ENCODE results near the gene PEX1. TPM values are rescaled to one million over a fixed set of nuclear protein-coding genes. Genes with fewer than 3 reads are reported as not detected.
A peak's percentile ranks its signal among the peaks of the same experiment; 100 is the strongest.

PEX1 gene
- total and polyA plus RNA-seq, 9 of the 15 experiments (the other 6 are each of a cell fraction or from before 2014, with no cell fraction given): 9.4 to 32.2 (median 19.9) TPM

- TF ChIP-seq IRF9 (tag; IDR thresholded peaks at IDR 0.05) (no peak), JUND (IDR thresholded peaks at IDR 0.05; ENCODE audit: borderline replicate concordance, low read depth, low read length) (peak; percentile 59; the same call in 1 of the 2 replicates), JUND (tag; IDR thresholded peaks at IDR 0.05; ENCODE audit: borderline replicate concordance, low read depth, low read length) (no peak; the same call in 2 of the 3 replicates), SMARCC2 (IDR thresholded peaks at IDR 0.05; ENCODE audit: low read depth) (no peak), FOXP1 (CRISPR knock-in tag; IDR thresholded peaks at IDR 0.05) (0 out of 2 replicates have a peak, but pooled peaks have one; percentile 58), CHD4 (IDR thresholded peaks at IDR 0.05; ENCODE audit: insufficient read depth, insufficient replicate concordance, low read depth, low read length, poor library complexity, severe bottlenecking) (peak; percentile 30), BRF1 (IDR thresholded peaks at IDR 0.05; ENCODE audit: borderline replicate concordance, extremely low read depth, insufficient read length) (no peak), ARID2 (IDR thresholded peaks at IDR 0.05) (no peak), GABPB1 (CRISPR knock-in tag; IDR thresholded peaks at IDR 0.05) (peak; percentile 96), ZC3H4 (CRISPR knock-in tag; IDR thresholded peaks at IDR 0.05; ENCODE audit: borderline replicate concordance) (no peak; the same call in 1 of the 2 replicates), ZNF280A (IDR thresholded peaks at IDR 0.05; ENCODE audit: low read depth, partially characterized antibody) (no peak), PCBP1 (IDR thresholded peaks at IDR 0.05; ENCODE audit: low read depth, low read length, poor library complexity, severe bottlenecking) (peak; percentile 40), ZNF57 (CRISPR knock-in tag; IDR thresholded peaks at IDR 0.05) (no peak), ZFX (CRISPR knock-in tag; IDR thresholded peaks at IDR 0.05) (peak; percentile 96), CBX1 (IDR thresholded peaks at IDR 0.05; ENCODE audit: low read depth) (0 out of 2 replicates have a peak, but pooled peaks have one; percentile 58), ZKSCAN8 (CRISPR knock-in tag; IDR thresholded peaks at IDR 0.05) (no peak), IFI16 (CRISPR knock-in tag; IDR thresholded peaks at IDR 0.05) (no peak), PRPF4 (IDR thresholded peaks at IDR 0.05; ENCODE audit: insufficient read depth, low read depth, low read length, poor library complexity, severe bottlenecking) (peak; percentile 53), MAFF (IDR thresholded peaks at IDR 0.05; ENCODE audit: low read length) (no peak), ARNT (IDR thresholded peaks at IDR 0.05) (no peak), PRMT5 (CRISPR knock-in tag; IDR thresholded peaks at IDR 0.05) (no peak), ZNF23 (CRISPR knock-in tag; IDR thresholded peaks at IDR 0.05) (no peak)
- TF ChIP-seq, protein P1, sequence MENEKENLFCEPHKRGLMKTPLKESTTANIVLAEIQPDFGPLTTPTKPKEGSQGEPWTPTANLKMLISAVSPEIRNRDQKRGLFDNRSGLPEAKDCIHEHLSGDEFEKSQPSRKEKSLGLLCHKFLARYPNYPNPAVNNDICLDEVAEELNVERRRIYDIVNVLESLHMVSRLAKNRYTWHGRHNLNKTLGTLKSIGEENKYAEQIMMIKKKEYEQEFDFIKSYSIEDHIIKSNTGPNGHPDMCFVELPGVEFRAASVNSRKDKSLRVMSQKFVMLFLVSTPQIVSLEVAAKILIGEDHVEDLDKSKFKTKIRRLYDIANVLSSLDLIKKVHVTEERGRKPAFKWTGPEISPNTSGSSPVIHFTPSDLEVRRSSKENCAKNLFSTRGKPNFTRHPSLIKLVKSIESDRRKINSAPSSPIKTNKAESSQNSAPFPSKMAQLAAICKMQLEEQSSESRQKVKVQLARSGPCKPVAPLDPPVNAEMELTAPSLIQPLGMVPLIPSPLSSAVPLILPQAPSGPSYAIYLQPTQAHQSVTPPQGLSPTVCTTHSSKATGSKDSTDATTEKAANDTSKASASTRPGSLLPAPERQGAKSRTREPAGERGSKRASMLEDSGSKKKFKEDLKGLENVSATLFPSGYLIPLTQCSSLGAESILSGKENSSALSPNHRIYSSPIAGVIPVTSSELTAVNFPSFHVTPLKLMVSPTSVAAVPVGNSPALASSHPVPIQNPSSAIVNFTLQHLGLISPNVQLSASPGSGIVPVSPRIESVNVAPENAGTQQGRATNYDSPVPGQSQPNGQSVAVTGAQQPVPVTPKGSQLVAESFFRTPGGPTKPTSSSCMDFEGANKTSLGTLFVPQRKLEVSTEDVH (IDR thresholded peaks at IDR 0.05; ENCODE audit: low read depth, partially characterized antibody): peak; percentile 90
These were observed 80.7 kb downstream of the PEX1 start, which contains the start of gene GATAD1 (continued) for GRCh38 chr7:92447345-92448204.

Data from K562 (cell line).